Cardiac septum (tissue), 1 donor: ENCODE results near the gene NRG3. TPM values are rescaled to one million over a fixed set of nuclear protein-coding genes. Genes with fewer than 3 reads are reported as not detected.

ENCODE experiments used
- DNase-seq: peaks from one replicate; pipeline ENCODE4 v3.0.0-alpha.2; 2020; ENCODE audit warnings: low spot score
- intact Hi-C: fragments of 100-400 bp; cut with DNase I; formaldehyde crosslinking; loops from one replicate; pipeline ENCODE4 v1.14.0; 2022
- total RNA-seq: library from RNA; stranded (reverse); fragmentation: NEBNext Ultra II Directional; extraction: Animal tissue kit (Norgen Biotek cat#: 25700); gene quantifications from one replicate; pipeline ENCODE4 v1.2.1, GENCODE V29; 2021
- donor health status: DM: no; HTN: no; CAD: no.

NRG3 gene
- total RNA-seq, 1 donor from 2014 or later = 0.57 TPM

- DNase-seq = no peak
- intact Hi-C loops = no loop called here
Observed at GRCh38 chr10:82813856-82814255, 938.9 kb downstream of the NRG3 start.

- intact Hi-C loops = no loop called here
- DNase-seq = no peak
Observed at GRCh38 chr10:82814635-82815034, 939.6 kb downstream of the NRG3 start.

- no peak for DNase-seq
- intact Hi-C loops = no loop called here
Observed at GRCh38 chr10:82815680-82816079, 940.7 kb downstream of the NRG3 start.

- intact Hi-C loops = no loop called here
- no peak for DNase-seq
Observed at GRCh38 chr10:82817676-82818422, 942.9 kb downstream of the NRG3 start.

GRCh38 chr10:82821043-82821442, 946.0 kb downstream of the NRG3 start:
- no peak for DNase-seq
- intact Hi-C loops = no loop called here

- intact Hi-C loops = no loop called here
- no peak for DNase-seq
Observed at GRCh38 chr10:82826132-82826531, 951.1 kb downstream of the NRG3 start.

- no peak for DNase-seq
- intact Hi-C loops = no loop called here
Observed at GRCh38 chr10:82827901-82828300, 952.9 kb downstream of the NRG3 start.

GRCh38 chr10:82847242-82847641, 972.2 kb downstream of the NRG3 start:
- DNase-seq = no peak
- intact Hi-C loops = no loop called here

- intact Hi-C loops = no loop called here
- DNase-seq = no peak
Observed at GRCh38 chr10:82850191-82850590, 975.2 kb downstream of the NRG3 start.

- intact Hi-C loops = no loop called here
- DNase-seq = no peak
Observed at GRCh38 chr10:82856957-82857613, 982.1 kb downstream of the NRG3 start.

- DNase-seq = no peak
- intact Hi-C loops = no loop called here
Observed at GRCh38 chr10:82861889-82862288, 986.9 kb downstream of the NRG3 start.

- intact Hi-C loops = no loop called here
- DNase-seq = no peak
Observed at GRCh38 chr10:82865366-82865765, 990.4 kb downstream of the NRG3 start.

GRCh38 chr10:82866424-82867020, 991.5 kb downstream of the NRG3 start:
- DNase-seq = no peak
- intact Hi-C loops = no loop called here

GRCh38 chr10:82867056-82867455, 992.1 kb downstream of the NRG3 start:
- no peak for DNase-seq
- intact Hi-C loops = no loop called here

GRCh38 chr10:82874671-82875070, 999.7 kb downstream of the NRG3 start:
- intact Hi-C loops = no loop called here
- no peak for DNase-seq

- DNase-seq = no peak
- intact Hi-C loops = no loop called here
Observed at GRCh38 chr10:82880776-82881290, 1005.8 kb downstream of the NRG3 start.

- no peak for DNase-seq
- intact Hi-C loops = no loop called here
Observed at GRCh38 chr10:82882722-82883121, 1007.7 kb downstream of the NRG3 start.

- intact Hi-C loops = no loop called here
- DNase-seq = no peak
Observed at GRCh38 chr10:82883603-82884002, 1008.6 kb downstream of the NRG3 start.

GRCh38 chr10:82887488-82887887, 1012.5 kb downstream of the NRG3 start:
- no peak for DNase-seq
- intact Hi-C loops = no loop called here

- intact Hi-C loops = no loop called here
- no peak for DNase-seq
Observed at GRCh38 chr10:82888809-82889455, 1013.9 kb downstream of the NRG3 start.
